Measurements from ENCODE around the gene DNAJC17. TPM values are rescaled to one million over a fixed set of nuclear protein-coding genes. Genes with fewer than 3 reads are reported as not detected.

DNAJC17 gene
- total and polyA plus RNA-seq, 12 donors = 9.9 to 62.1 (median 16.2) TPM

GRCh38 chr15:40792394-40792793, 14.9 kb downstream of the DNAJC17 start:
- Histone ChIP-seq H3K27me3 (no peaks in the 10 kb centered on the region), H3K4me1 (peaks cover 0 to 51% (median 28%) of the 10 kb centered on the region in 9 donors), H3K27ac (no peak overlapping the region), H3K36me3 (peaks cover 0 to 27% (median 0%) of the 10 kb centered on the region in 9 donors), H3K9me3 (no peaks in the 10 kb centered on the region), H3K4me3 (no peak overlapping the region)
- DNase-seq = no peak
- no peak for TF ChIP-seq CTCF (IDR thresholded peaks at IDR 0.05)
- ATAC-seq = no peak
- 73 to 98% methylated on average over 3 of the region's 3 CpGs for WGBS, 2 donors
- intact Hi-C loops (cut with DNase I) = no loop called here

GRCh38 chr15:40790718-40791117, 16.6 kb downstream of the DNAJC17 start:
- DNase-seq (no peak), ATAC-seq (no peak)
- TF ChIP-seq CTCF (IDR thresholded peaks at IDR 0.05) = no peak
- Histone ChIP-seq H3K36me3 (peaks cover 0 to 33% (median 0%) of the 10 kb centered on the region in 9 donors), H3K9me3 (no peaks in the 10 kb centered on the region), H3K4me3 (no peak overlapping the region), H3K4me1 (peaks cover 0 to 51% (median 26%) of the 10 kb centered on the region in 9 donors), H3K27me3 (no peaks in the 10 kb centered on the region), H3K27ac (no peak overlapping the region)
- intact Hi-C loops (cut with DNase I) = no loop called here
- WGBS, 2 donors = 83 to 93% methylated on average over 3 of the region's 3 CpGs

- TF ChIP-seq CTCF (IDR thresholded peaks at IDR 0.05) = no peak
- Histone ChIP-seq H3K4me1 (peaks cover 0 to 43% (median 22%) of the 10 kb centered on the region in 9 donors), H3K4me3 (no peak overlapping the region), H3K36me3 (peaks cover 0 to 33% (median 0%) of the 10 kb centered on the region in 9 donors), H3K27ac (no peak overlapping the region), H3K27me3 (no peaks in the 10 kb centered on the region), H3K9me3 (no peaks in the 10 kb centered on the region)
- ATAC-seq (no peak), DNase-seq (no peak)
- intact Hi-C loops (cut with DNase I) = no loop called here
- 95 to 97% methylated on average over 8 of the region's 8 CpGs for WGBS, 2 donors
Measured at GRCh38 chr15:40789999-40790398, 17.3 kb downstream of the DNAJC17 start.

GRCh38 chr15:40789119-40789518, 18.2 kb downstream of the DNAJC17 start:
- WGBS, 2 donors = 78 to 90% methylated on average over 5 of the region's 5 CpGs
- Histone ChIP-seq H3K27ac (no peak overlapping the region), H3K9me3 (no peaks in the 10 kb centered on the region), H3K36me3 (peaks cover 0 to 37% (median 0%) of the 10 kb centered on the region in 9 donors), H3K27me3 (no peaks in the 10 kb centered on the region), H3K4me3 (no peak overlapping the region), H3K4me1 (peaks cover 0 to 35% (median 16%) of the 10 kb centered on the region in 9 donors)
- no peak for TF ChIP-seq CTCF (IDR thresholded peaks at IDR 0.05)
- ATAC-seq = peak in 1 of 8 donors; percentile 17
- DNase-seq = no peak
- intact Hi-C loops (cut with DNase I) = no loop called here
